Pulmonary artery endothelial cell (primary cell): Measurements from ENCODE around the gene CMTM2. TPM values are rescaled to one million over a fixed set of nuclear protein-coding genes. Genes with fewer than 3 reads are reported as not detected.
"Not testable (repeated sequence)": the region's sequence is repeated elsewhere in the genome, so short reads cannot be mapped to it uniquely, and the experiment has no call there.

Experiments
- DNase-seq: peaks from one replicate; pipeline ENCODE4 v3.0.0-alpha.2; 2011; ENCODE audit warnings: low read depth, low spot score
- total RNA-seq: library from RNA; depleted of rRNA; stranded (reverse); fragments of >200 nt; gene quantifications from 2 replicates; pipeline ENCODE4 v1.2.3, GENCODE V29; 2014

CMTM2 gene
- total RNA-seq, 1 donor from 2014 or later = not detected

DNA sequence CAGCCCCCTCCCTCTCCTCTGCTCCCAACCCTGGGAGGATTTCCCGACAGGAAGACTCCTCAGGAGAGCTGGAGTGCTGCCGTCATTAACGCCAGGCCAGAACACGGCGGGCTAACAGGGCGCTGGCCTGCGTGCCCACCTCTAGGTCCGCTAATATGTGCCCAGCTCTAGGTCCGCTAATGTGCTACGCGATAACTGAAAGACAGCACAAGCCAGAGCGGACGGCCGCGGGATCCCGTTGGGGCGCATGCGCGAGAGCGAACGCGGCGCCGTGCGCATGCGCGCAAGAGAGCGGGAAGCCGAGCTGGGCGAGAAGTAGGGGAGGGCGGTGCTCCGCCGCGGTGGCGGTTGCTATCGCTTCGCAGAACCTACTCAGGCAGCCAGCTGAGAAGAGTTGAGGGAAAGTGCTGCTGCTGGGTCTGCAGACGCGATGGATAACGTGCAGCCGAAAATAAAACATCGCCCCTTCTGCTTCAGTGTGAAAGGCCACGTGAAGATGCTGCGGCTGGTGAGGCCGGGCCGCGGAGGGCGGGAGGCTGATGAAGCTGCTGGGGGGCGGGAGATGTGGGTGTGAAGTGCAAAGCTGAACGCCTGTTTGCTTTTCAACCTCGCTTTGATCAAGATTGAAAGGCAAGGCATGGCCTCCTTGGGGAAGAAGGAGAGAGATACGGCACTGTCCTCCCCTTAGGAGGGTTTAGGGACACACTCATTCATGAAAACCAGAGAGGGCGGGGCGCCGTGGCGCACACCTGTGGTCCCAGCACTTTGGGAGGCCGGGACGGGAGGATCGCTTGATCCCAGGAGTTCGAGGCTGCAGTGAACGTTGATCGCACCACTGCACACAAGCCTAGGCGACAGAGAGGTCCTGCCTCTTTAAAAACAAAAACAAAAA, 26.7 kb upstream of the CMTM2 start, which contains the start of gene CKLF:
TSS of gene CKLF (plus strand) at position 291 of the 892 bp plus-strand sequence. CDS start at position 431, 140 bp downstream.
- peak; percentile 55 for DNase-seq

DNA sequence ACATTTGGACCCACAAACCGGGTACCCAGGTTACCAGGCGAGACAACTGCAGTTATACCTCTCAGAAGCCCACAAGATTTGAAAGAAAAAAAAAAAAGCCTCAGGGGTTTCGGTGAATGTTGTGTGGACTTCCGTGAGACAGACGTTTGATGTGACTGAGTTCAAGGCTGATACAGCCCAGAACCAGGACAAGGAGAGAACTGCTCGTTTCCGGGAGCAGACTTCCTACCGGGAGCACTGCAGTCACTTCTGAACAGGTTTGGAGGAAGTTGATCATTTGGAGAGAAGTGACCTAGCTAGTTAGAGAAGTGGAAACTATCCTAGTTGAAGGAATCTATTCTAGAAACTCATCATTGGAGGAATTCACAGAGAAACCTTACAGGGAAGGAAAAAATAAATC, 26.0 kb upstream of the CMTM2 start:
- no peak for DNase-seq

DNA sequence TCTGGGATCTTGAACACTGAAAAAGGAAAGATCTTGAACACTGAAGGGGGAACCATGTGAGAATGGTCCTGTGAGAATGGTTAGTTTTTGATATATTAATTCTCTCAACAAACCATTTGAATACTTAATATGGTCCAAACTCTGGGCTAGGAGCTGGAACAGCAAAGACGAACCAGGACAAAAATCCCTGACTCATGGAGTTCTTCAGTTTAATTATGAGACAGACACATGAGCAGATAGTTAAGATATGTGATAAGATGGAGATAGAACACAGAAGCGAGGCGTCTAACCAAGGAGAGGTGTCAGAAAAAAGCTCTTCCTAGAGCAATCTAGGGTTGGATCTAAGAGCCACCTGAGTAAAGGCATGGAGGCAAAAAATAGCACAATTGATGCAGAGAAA, 25.2 kb upstream of the CMTM2 start:
- no peak for DNase-seq

DNA sequence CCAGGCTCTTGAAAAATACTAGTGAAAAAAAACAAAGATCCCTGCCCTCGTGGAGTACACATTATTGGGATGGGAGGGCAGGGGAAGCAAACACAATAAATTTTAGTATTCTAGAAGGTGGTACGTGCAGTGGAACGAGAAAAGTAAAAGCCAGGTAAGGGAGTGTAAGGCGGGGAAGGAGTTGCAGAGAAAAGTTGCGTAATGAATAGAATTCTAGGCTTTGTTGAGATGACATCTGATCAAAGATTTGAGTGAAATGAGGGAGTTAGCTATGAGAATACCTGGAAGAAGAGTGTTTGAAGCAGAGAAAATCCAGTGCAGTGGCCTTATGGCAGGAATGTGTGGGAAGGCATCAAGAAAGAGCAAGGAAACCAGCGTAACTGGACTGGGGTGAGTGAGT, 24.8 kb upstream of the CMTM2 start:
- DNase-seq = no peak

DNA sequence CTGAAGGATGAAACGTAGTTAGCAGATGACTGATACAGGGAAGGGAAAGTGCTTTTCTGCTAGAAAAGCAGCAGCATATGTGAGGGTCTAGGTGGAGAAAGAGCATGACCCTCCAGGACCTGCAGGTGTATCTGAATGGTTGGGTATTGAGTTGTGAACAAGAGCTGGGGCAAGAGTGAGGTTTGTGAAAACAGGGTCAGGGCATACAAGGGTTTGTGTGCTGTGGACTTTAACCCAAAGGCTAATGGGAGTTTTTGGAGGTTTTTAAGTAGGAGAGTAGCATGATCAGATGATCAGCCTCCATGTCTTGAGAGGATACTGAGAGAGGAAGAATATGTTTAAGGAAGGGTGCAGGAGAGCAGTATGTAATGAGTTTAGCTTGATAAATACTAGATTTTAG, 19.2 kb upstream of the CMTM2 start:
- no peak for DNase-seq

DNA sequence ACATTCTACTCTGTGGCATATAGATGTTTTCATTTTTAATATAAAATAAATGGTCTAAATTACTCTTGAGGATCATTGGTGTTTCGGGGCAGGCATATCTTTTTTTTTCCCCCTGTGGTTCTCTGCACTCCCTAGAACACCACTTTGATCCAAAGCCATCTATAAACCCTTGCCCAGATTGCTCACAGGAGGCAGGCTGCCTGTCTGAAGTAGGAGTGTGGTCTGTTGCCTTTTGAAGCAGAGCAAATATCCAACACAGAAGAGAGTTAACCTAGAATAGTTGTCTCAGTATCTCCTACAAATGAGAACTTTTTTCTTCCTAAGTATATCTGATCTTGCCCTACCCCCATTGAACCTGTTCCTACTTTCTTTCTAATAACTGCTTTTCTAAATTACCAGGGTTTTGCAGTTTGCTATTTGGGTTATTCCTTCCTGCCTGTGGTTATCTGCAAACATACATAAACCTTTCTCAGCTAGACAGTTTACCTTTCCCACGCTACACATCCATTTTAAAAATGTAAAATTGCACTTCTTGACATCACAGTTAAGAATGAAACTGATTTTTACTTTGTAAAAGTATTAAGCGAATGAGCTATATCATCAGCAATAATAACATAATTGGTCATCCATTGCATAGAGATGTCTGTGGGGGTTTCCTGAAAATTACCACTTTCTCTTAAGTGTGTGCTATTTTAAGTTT, 17.7 kb upstream of the CMTM2 start:
- no peak for DNase-seq

DNA sequence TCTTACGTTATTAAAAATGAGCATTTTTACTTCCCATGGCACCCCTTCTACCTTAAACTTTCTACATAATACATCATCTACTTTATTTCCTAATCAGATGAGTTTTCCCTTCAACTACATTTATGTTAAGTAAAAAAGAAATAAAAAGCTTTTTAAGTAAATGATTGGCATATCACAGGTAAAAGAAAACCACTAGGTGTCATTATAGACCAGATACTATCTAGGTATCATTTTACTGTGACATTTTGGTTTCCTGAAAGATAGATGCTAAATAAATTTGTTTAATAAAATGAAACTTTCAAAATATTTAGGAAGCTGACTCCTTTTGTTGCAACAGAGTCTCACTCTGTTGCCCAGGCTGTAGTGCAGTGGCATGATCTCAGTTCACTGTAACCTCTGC, 16.9 kb upstream of the CMTM2 start:
- no peak for DNase-seq

DNA sequence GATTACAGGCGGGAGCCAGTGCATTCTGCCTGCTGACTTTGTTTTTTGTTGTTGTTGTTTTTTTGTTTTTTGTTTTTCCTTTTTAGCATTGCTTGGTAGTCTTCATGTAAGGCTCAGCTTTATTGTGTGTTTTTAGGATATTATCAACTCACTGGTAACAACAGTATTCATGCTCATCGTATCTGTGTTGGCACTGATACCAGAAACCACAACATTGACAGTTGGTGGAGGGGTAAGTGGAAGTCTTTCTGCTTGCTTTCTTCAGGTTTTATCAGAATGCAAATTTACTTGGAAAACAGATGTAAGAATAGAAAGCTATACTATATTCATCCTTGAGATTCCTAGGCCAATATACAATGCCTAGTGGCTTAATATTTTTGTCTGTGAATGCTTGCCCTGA, 16.3 kb upstream of the CMTM2 start:
- DNase-seq = no peak

DNA sequence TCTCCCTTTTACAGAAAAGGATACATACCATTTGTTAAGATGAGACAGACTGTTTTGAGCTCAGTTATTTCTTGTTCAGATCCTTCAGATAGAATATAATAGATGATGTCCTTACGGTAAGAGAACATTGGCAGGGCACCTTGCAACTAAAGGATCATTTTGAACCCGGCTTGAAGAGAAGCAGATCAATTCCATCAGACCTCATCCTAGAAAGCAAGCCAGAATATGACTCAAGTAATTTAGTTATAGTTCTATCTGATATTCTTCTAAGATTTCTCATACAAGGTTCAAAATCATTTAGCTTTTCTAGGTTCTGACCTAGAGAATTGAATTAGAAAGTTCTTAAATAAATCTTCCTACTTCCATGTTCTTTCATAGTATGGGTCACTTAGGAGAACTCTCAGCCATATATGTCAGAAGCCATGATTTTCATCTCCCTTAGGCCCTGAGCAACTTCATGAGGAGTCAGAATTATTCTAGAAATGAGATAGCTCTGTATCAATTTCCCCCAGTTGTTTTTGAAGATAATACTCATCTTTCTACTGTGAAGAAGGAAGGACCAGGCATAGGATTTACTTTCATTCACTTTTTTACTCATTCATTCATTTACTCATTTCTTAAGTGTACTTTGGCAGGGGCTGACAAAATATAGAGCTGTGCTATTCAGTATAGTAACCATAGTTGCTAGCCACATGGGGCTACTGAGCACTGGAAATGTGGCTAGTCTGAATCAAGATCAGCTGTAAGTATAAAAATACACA, 15.5 kb upstream of the CMTM2 start:
- no peak for DNase-seq

DNA sequence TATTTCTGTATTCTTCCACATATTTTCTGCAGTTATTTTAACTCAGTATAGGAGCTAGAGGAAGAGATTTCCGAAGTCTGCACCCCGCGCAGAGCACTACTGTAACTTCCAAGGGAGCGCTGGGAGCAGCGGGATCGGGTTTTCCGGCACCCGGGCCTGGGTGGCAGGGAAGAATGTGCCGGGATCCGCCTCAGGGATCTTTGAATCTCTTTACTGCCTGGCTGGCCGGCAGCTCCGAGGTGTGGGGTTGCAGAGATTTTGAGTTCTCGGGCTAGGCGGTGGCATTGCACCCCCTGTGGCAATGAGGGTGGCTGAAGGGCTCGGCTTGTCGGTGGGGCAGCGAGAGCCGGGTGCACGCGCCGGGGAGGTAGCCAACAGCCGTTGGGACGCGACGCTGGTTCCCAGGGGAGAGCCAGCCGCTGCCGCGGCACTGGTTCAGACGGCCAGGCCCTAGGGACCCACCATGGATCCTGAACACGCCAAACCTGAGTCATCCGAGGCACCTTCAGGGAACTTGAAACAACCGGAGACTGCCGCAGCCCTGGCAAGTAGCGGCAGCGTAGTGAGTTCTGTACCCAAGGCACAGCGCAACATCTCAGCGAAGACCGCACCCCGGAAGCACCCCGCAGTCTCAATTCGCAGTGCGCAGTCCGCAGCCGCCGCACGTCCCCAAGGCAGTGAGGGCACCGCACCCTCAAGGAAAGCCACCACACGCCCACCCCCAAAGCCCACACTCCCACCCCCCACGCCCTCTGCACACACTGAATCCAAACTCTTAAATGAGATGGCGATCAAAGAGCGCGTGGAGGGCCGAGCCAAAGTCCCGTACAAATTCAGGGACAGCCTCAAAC, 13.0 kb upstream of the CMTM2 start, which contains the start of gene CMTM1:
TSS of gene CMTM1 (plus strand) at position 389 of the 851 bp plus-strand sequence. CDS start at position 464, 75 bp downstream.
- no peak for DNase-seq

DNA sequence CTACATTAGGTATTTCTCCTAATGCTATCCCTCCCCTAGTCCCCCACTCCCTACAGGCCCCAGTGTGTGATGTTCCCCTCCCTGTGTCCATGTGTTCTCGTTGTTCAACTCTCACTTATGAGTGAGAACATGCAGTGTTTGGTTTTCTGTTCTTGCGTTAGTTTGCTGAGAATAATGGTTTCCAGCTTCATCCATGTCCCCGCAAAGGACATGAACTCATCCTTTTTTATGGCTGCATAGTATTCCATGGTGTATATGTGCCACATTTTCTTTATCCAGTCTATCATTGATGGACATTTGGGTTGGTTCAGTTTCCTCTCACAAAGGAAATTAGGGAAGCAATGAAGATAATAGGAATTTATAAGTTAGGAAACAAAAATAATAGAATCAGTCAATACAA, 12.0 kb upstream of the CMTM2 start:
- not testable (repeated sequence) for DNase-seq

DNA sequence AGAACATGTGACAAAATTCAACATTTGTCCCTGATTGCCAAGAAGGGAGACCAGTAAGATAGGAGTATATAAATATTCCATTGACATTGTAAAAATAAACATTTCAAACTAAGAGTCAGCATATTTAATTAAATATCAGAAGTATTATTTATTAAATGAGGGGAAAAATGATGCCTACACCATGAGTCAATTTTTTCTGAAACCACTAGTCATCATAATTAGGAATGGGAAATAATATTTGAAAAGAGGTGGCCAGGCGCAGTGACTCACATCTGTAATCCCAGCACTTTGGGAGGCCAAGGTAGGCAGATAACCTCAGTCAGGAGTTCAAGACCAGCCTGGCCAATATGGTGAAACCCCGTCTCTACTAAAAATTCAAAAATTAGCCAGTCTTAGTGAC, 10.9 kb upstream of the CMTM2 start:
- no peak for DNase-seq

DNA sequence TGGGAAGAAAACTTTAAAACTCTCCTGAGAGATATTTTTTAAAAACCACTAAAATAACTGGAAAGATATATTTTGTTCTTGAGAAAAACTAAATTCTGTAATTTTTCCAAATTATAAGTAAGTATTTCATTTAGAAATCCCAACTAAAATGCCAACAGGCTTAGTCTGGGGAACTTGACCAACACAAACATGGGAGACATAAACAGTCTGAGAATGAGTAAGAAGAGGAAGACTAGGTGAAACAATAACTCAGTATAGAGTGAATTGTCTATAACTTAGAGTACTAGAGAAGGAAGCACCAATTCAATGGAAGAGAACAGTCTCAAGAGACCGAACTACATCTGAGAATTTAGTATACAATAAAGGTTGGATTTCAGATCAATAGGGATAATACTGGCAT, 10.1 kb upstream of the CMTM2 start:
- no peak for DNase-seq

DNA sequence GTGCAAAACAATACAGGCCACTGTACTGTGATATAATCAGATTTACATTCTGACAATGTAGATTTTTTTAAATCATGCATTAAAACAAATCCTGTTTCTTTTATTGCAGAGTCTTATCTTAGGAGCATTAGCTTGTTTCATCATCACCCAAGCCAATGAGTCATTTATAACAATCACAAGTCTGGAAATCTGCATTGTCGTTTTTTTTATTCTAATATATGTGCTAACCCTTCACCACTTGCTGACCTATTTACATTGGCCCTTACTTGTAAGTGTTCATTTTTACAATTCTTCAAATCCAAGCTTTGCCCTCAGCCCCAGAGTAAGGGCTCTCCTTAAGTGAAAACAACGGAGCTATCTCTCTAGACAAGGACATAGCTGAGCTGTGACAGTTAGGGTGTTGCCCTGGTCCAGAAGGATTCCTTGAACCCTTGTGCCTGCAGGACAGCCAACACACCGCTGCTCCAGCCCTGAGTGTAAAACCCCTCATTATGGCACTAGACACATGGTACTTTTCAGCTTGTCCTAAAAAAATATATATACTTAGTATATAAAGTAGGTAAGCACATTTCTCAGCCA, 9.3 kb upstream of the CMTM2 start:
- DNase-seq = peak; percentile 40

DNA sequence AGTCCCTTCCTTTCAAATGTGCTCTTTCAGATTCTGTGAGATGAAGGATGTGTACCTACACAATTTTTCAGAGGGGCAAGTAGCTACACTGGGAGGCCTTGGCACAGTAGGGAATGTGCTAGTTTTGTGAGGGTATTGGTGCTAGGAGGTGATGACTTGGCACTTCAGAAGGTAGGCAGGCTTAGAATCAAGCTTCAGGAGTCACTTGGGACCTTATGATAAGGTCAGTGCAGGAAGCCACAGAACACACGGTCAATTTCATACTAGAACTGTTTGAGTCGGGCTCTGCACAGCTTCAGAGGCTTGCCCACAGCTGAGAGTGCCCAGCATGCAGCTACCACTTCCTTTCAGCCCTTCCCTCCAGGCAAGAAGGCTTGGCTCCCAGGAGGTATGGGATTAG, 6.9 kb upstream of the CMTM2 start:
- no peak for DNase-seq

DNA sequence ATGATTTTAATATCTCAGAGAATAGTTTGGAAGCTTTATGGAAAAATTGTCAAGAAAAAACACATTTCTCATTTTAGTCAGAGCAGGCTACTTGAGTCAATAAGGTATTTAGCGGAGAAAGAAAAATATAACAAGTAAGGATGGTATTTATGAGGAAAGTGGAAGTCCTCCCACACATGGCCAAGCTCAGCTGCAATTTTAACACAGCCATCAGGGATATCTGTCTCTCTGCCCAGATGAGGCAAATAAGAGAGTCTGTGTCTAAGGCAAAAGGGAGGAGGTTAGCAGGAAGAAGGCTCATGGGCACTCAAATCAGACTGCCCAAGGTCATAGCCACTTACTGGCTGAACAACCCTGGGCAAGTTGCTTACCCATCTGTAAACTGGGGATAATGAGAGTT, 5.2 kb upstream of the CMTM2 start:
- no peak for DNase-seq

DNA sequence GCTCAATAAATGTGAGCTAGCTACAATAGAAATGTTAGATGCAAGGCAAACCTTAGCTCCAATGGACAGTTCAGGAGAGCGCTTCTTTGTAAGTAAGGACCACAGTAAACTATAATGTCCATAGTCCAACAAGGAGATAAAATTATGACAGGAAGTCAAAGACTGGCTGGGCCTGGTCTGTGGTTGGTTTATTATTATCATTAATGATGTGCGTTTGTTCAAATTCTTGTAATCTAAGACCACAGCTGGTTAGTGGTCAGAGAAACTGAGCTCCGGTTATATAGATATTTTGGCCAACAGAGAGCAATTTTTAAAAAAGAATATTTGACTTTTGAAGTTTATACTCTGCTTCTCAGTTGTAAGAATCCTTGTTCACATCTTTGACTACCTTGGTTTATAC, 4.7 kb upstream of the CMTM2 start:
- DNase-seq = no peak

DNA sequence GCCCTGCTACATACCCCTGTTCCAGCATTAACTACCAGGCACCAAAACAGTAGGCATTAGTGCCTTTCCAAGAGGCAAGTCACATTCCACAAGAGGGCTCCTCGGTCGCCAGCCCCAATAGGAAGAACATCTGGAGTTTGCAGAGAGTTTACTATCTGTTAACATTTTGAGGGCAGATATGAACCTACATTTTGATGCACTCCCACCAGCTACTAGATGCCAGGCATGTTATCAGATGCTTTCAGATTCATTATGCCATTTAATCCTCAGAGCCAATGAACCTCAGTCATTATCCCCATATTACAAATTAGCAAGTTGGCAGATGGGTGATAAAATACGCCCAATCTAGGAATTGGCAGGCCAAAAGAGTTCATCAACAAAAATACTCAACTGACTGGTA, 4.2 kb upstream of the CMTM2 start:
- no peak for DNase-seq

DNA sequence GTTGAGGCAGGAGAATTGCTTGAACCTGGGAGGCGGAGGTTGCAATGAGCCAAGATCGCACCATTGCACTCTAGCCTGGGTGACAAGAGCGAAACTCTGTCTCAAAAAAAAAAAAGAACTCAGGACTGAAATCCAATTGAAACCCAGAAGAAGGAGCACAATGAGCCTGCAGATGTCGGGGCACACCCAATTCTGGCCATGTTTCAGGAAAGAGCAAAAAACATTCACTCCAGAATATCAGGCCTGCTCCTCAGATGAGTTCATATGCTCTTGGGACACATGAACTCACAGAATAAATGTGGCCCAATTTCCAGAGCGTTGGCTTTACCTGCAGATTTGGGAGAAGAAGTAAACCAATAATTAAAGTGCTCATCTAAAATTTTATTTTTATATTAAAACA, 3.0 kb upstream of the CMTM2 start:
- no peak for DNase-seq

DNA sequence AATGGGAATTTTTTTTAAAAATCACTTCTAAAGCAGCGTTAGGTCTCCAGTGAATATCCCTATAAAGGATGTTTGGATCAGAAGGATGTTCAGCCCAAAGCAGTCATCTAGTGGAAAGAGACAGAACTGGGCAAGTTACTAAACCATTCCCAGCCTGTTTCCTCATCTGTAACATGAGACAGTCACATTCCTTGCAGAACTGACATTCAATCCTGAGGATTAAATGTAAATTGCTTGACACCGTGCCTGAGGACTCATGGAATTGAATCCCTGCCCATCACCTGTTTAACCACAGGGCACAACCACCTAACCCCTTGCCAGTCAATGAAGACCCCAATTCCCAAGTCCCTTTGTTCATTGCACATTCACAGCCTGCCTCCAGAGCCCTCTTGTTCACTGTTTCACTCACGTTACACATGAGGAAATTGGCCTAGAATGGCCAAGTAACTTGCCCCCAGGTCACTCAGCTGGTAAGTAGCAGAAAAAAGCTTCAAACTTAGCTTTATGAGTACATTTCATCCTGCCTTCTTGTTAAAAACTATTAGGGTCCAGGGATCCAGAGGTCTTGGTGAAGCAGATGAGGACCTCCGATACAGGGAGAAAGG, 1.4 kb downstream of the CMTM2 start:
- DNase-seq = no peak
